Measurements from ENCODE around the gene CACNA1D. TPM values are rescaled to one million over a fixed set of nuclear protein-coding genes. Genes with fewer than 3 reads are reported as not detected.

CACNA1D gene
- total RNA-seq, 1 experiment from 2014 or later: 1.1 TPM

DNA sequence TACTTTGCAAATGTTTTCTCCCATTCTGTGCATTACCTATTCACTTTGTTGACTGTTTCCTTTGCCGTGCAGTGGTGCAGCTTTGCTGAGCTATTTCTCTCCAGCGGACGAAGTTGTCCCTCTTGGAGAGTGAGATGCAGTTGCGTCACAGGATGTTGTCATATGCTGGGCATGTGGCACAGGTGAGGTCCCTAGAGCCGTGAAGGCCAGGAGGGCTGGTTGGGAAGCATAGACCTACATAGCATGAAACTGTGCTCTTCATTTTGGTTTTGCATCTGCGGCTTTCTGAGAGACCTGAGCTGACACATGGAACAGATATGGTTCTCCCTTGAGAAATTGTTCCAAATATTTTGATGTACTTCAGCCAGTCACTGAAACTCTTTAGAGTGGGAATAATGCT, 108.5 kb downstream of the CACNA1D start:
- ATAC-seq (no peak), DNase-seq (ENCODE audit: low read depth, low spot score) (no peak)
- Histone ChIP-seq H3K9me2 (ENCODE audit: insufficient read depth) (no peaks in the 10 kb centered on the region), H3K4me2 (ENCODE audit: low read length) (no peak overlapping the region), H3K4me1 (ENCODE audit: control insufficient read depth in 1 of 2, insufficient read depth in 2 of 2, low read length in 2 of 2) (no peaks in the 10 kb centered on the region), H3K27me3 (ENCODE audit: insufficient read depth, low read length) (peaks cover 5% of the 10 kb centered on the region; the same call in 1 of the 2 replicates), H3K27ac (ENCODE audit: low read depth, low read length) (no peak overlapping the region), H3K79me2 (ENCODE audit: insufficient read depth, low read length) (no peaks in the 10 kb centered on the region), H3K4me3 (replicated peaks in 1 of 2; ENCODE audit: low read depth in 1 of 2, low read length in 2 of 2) (no peak overlapping the region), H3K9ac (ENCODE audit: low read length) (no peak overlapping the region), H3K36me3 (ENCODE audit: control insufficient read depth in 1 of 2, insufficient read depth in 2 of 2, low read length in 2 of 2) (no peaks in the 10 kb centered on the region), H2AFZ (ENCODE audit: low read depth, low read length, poor library complexity, severe bottlenecking) (no peak overlapping the region), H4K20me1 (ENCODE audit: insufficient read depth) (no peaks in the 10 kb centered on the region), H3K9me3 (ENCODE audit: control insufficient read depth in 1 of 2, insufficient read depth in 1 of 2, low read depth in 1 of 2, low read length in 2 of 2) (no peaks in the 10 kb centered on the region)
- ChIA-PET CTCF (no interaction called here), RAD21 (ENCODE audit: low non-redundant PET in 1 of 2, low total read pairs in 2 of 2, uncharacterized antibody in 2 of 2, unreplicated experiment in 2 of 2) (no interaction called here), POLR2A (no interaction called here)
- TF ChIP-seq SRF (IDR thresholded peaks at IDR 0.05; ENCODE audit: low read depth) (no peak), CBX3 (IDR thresholded peaks at IDR 0.05; ENCODE audit: low read depth) (no peak), SIN3A (IDR thresholded peaks at IDR 0.05; ENCODE audit: low read depth) (no peak), EZH2 (IDR thresholded peaks at IDR 0.05) (no peak), RAD21 (IDR thresholded peaks at IDR 0.05; ENCODE audit: low read depth) (no peak)
- TF ChIP-seq, protein P1, sequence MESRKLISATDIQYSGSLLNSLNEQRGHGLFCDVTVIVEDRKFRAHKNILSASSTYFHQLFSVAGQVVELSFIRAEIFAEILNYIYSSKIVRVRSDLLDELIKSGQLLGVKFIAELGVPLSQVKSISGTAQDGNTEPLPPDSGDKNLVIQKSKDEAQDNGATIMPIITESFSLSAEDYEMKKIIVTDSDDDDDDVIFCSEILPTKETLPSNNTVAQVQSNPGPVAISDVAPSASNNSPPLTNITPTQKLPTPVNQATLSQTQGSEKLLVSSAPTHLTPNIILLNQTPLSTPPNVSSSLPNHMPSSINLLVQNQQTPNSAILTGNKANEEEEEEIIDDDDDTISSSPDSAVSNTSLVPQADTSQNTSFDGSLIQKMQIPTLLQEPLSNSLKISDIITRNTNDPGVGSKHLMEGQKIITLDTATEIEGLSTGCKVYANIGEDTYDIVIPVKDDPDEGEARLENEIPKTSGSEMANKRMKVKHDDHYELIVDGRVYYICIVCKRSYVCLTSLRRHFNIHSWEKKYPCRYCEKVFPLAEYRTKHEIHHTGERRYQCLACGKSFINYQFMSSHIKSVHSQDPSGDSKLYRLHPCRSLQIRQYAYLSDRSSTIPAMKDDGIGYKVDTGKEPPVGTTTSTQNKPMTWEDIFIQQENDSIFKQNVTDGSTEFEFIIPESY (IDR thresholded peaks at IDR 0.05; ENCODE audit: extremely low read depth, insufficient replicate concordance, low read length): no peak
- no TSS peak for BruUV-seq (replicated peaks)
- intact Hi-C loops (cut with micrococcal nuclease): no loop called here

DNA sequence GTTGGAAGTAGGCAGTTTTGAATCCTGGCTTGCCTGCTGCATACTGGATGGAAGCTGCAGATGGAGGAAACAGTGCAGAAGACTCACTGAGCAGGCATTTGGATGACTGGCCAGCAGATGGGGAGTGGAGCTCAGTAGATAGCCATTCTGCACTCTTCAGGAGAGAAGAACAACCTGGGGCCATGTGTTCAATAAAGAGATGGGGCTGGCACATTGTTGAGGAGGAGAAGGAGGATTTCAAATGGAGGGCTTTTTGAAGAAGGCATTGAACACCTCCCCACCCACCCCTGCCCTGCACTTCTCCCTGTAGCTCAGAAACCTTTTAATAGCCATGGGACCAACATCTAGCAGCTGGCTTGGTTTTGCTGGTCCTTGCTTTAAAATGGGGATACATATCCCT, 109.8 kb downstream of the CACNA1D start:
- Histone ChIP-seq H2AFZ (ENCODE audit: low read depth, low read length, poor library complexity, severe bottlenecking) (no peak overlapping the region), H3K4me1 (ENCODE audit: control insufficient read depth in 1 of 2, insufficient read depth in 2 of 2, low read length in 2 of 2) (no peaks in the 10 kb centered on the region), H3K9me2 (ENCODE audit: insufficient read depth) (no peaks in the 10 kb centered on the region), H3K79me2 (ENCODE audit: insufficient read depth, low read length) (no peaks in the 10 kb centered on the region), H3K4me3 (replicated peaks in 1 of 2; ENCODE audit: low read depth in 1 of 2, low read length in 2 of 2) (no peak overlapping the region), H3K36me3 (ENCODE audit: control insufficient read depth in 1 of 2, insufficient read depth in 2 of 2, low read length in 2 of 2) (no peaks in the 10 kb centered on the region), H3K4me2 (ENCODE audit: low read length) (no peak overlapping the region), H3K27me3 (ENCODE audit: insufficient read depth, low read length) (peaks cover 5% of the 10 kb centered on the region), H4K20me1 (ENCODE audit: insufficient read depth) (no peaks in the 10 kb centered on the region), H3K9me3 (ENCODE audit: control insufficient read depth in 1 of 2, insufficient read depth in 1 of 2, low read depth in 1 of 2, low read length in 2 of 2) (no peaks in the 10 kb centered on the region), H3K27ac (ENCODE audit: low read depth, low read length) (no peak overlapping the region), H3K9ac (ENCODE audit: low read length) (no peak overlapping the region)
- BruUV-seq (replicated peaks): no TSS peak
- ATAC-seq (no peak), DNase-seq (ENCODE audit: low read depth, low spot score) (no peak)
- intact Hi-C loops (cut with micrococcal nuclease): no loop called here
- CTCF ChIA-PET: no interaction called here
- POLR2A ChIA-PET: no interaction called here
- RAD21 ChIA-PET (ENCODE audit: low non-redundant PET in 1 of 2, low total read pairs in 2 of 2, uncharacterized antibody in 2 of 2, unreplicated experiment in 2 of 2): no interaction called here
- TF ChIP-seq, protein P1 (IDR thresholded peaks at IDR 0.05; ENCODE audit: extremely low read depth, insufficient replicate concordance, low read length): no peak
- no peak for TF ChIP-seq TCF7L2 (IDR thresholded peaks at IDR 0.05; ENCODE audit: borderline replicate concordance, extremely low read depth, insufficient read depth, insufficient read length)
- no peak for TF ChIP-seq CEBPB (IDR thresholded peaks at IDR 0.05; ENCODE audit: low read depth)
- no peak for TF ChIP-seq YY1 (IDR thresholded peaks at IDR 0.05; ENCODE audit: extremely low read depth, insufficient replicate concordance, low read depth, low read length)
- TF ChIP-seq CBX3 (IDR thresholded peaks at IDR 0.05; ENCODE audit: low read depth): no peak
- TF ChIP-seq ZNF274 (IDR thresholded peaks at IDR 0.05; ENCODE audit: low read depth, low read length): no peak
- no peak for TF ChIP-seq RAD21 (IDR thresholded peaks at IDR 0.05; ENCODE audit: low read depth)
- no peak for TF ChIP-seq JUND (IDR thresholded peaks at IDR 0.05)
- no peak for TF ChIP-seq SIN3A (IDR thresholded peaks at IDR 0.05; ENCODE audit: low read depth)
- no peak for TF ChIP-seq ZFX (IDR thresholded peaks at IDR 0.05)
- TF ChIP-seq POLR2AphosphoS5 (IDR thresholded peaks at IDR 0.05; ENCODE audit: low read depth, low read length): no peak
- no peak for TF ChIP-seq FOSL1 (IDR thresholded peaks at IDR 0.05; ENCODE audit: low read depth)
- no peak for TF ChIP-seq POLR2A (IDR thresholded peaks at IDR 0.05; ENCODE audit: borderline replicate concordance, extremely low read depth, insufficient read depth, insufficient read length)

All from HCT116 (cell line).